D341Med (cell line): ENCODE measurements around the gene MAGI1.

Experiments used
- DNase-seq: peaks from one replicate; pipeline ENCODE4 v3.0.0; 2012; ENCODE audit warnings: low spot score

MAGI1 gene

DNA sequence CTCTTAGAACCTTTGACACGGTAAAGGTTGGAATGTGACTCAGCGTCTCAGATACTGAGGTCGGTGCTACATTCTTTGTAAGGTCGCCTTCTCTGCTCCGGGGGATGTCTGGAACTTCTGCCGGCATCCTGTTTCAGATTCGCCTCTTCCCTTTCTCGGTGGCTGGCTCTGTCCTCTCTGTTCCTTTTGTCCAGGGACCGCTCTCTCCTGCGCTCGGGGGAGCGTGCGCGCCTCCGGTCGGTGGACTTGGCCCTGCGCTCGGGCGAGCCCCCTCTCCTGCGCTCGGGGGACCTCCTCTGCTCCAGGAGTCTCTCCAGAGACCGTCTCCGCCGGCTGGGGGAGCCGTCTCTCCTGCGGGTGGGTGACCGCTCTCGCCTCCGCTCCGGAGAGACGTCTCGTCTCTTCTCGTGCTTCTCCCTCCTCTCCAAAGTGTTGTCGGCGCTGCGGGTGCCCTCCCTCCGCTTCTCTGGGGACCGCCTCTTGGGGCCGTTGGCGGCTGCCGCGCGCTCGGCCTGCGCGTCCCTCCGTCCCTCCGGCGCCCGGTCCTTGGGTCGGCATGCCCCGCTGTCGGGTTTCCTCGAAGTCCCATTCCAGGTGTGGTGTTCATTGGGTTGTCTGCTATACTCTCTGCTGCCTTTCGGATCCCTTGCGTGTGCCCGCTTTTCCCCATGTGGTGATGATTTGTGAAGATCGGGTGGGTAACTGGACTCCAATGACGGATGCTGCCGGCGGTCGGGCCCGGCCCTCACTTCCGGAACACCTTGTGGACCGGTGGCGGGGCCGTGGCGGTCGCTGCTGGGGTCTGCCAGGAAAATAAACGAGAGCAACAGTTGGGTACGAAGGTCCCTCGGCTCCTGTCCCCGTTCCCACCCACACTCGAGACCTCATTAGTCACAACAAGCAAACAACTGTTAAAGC lies 682.1 kb downstream of the MAGI1 start:
- peak; percentile 20 for DNase-seq

- no peak for DNase-seq
Measured at GRCh38 chr3:65354880-65355279, 683.8 kb downstream of the MAGI1 start.

DNA sequence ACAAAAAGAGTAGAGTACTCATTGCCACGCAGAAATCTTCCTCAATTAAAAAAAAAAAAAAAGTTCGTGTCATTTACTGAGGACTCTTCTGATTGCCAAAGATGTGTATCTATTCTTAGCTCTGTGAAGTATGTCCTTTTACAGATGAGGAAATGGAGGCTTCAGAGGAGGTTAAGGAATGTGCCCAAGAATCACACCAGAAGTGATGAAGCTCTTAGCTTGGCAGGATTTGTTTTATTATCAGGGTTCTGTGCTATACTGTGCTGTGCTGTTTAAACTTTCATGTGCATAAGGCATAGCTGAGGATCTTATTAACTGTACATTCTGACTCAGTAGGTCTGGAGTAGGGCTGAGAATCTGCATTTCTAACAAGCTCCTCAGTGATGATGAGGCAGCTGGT lies 685.8 kb downstream of the MAGI1 start:
- DNase-seq = no peak

GRCh38 chr3:65351753-65352152 lies 687.0 kb downstream of the MAGI1 start:
- no peak for DNase-seq

GRCh38 chr3:65350801-65351476 lies 687.8 kb downstream of the MAGI1 start:
- no peak for DNase-seq

DNA sequence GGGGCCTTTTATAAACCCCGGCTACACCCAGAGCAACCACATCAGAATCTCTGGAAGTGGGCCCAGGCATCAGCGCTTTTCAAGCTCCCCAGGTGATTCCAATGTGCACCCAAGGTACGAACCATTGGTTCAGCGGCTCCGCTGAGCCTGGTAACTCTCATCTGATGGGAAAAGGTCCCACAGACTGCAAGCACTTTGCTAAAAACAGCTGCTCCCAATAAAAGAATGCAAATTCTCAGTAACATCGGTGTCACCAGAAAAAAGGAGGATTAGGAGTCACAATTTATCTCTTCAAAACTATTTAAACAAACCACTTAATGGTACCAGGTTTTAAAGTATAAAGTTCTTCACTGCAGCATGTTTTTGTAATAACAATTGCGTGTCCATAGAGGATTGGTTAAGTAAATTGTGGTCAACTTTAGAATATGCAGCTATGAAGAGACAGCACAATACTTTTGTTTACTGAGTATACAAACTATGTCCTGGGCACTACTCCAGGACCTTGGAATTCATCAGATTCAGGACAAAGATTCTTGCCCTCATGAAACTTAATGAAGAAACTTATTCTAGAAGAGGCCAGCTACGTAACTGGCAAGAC lies 690.2 kb downstream of the MAGI1 start:
- no peak for DNase-seq

- no peak for DNase-seq
Measured at GRCh38 chr3:65347166-65347565, 691.6 kb downstream of the MAGI1 start.

- no peak for DNase-seq
Measured at GRCh38 chr3:65344846-65345245, 693.9 kb downstream of the MAGI1 start.

- DNase-seq = no peak
Measured at GRCh38 chr3:65344444-65344843, 694.3 kb downstream of the MAGI1 start.

DNA sequence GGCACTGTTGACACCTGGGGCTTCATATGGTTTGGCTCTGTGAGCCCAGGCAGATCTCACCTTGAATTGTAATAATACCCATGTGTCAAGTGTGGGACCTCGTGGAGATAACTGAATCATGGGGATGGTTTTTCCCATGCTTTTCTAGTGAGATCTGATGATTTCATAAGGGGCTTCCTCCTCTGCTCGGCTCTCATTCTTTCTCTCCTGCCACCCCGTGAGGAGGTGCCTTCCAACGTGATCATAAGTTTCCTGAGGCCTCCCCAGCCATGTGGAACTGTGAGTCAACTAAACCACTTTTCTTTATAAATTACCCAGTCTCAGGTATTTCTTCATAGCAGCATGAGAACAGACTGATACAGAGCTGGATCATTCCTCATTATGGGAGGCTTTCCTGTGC lies 695.0 kb downstream of the MAGI1 start:
- DNase-seq = no peak

DNA sequence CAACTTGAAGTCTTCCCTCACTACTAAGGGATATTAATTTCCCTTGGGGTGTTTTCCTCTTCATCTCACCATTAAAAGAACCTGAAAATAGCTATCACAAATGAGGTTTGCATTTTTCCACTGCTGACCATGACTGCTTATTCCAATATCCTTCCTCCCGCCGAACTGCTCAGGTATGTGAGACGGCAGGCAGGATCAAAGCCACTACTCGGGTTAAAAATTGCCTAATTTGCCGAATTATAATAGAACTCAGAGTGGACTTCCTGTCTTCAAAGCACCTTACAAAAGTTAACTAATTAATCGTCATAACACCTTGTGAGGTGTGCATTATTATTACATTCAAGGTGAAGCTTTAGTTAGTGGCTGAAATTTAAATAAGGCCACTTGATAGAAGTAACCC lies 695.7 kb downstream of the MAGI1 start:
- DNase-seq = no peak

DNA sequence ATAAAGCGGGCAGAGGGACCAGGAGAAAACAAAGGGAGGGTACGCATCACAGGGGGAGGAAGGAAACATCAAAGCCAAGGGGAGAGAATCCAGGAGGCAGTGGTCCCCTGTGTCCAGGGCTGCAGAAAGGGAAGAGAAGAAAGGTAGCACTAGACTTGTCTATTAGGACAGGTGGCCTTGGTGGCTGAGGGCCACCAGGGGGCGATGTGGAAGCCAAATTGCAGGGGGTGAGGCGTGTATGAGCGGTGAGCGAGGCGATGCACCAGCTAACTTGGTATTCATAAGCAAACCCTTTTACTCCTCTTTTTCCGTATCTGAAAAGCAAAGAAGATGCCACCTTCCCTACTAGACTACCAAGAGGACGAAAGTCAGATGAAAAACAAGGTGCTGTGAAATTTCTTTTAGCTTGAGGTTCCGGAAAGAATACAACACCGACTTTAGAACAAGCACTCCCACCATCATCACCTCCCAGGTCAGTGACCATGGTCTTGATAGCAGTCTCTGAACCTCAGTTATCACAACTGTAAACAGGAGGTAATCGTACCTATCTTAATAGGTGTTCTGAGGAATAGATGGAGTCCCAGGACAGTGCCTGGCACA lies 696.5 kb downstream of the MAGI1 start:
- DNase-seq = peak; percentile 81

DNA sequence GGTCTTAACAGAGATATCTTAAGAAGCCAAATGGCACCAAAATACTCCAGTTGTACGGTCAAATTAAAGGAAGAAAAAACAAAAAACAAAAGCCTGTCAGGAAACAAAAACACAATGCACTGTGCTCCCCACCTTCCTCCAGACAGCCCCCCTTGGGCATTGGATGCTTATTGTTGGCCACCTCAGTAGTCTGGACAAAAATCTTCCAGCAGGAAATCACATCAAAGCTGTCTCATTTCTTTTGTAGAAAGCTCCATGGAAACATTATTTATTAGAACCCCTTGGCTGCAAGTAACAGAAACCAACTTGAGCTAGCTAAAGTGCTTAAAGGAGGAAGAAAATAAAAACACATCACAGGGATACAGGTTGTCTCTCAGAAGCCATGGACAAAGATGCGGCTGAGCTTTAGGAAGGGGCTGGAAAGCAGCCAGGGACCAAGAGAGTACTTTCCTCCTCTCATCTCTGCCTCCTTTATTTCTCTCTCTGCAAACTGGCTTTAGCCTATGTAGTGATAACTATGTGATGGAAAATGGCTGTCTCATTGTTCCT lies 699.5 kb downstream of the MAGI1 start:
- DNase-seq = no peak

DNA sequence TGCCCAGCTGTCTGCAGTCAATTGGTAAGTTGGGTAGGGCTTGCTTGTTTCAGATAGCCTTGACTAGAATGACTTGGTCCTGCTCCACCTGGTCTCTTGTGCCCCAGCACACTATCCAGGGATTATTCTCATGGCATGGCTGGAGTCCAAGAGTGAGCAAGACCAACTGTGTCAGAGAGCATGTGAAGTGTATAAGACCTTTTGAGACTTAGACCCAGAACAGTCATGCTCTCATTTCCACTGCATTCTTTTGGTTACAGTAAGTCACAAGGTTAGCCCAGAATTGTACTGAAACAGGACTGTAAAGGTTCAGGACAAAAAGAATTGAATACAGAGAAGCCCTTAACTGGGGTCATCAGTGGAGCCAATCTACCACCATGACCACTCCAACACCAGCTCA lies 700.1 kb downstream of the MAGI1 start:
- DNase-seq = no peak

- DNase-seq = no peak
Measured at GRCh38 chr3:65335587-65335986, 703.1 kb downstream of the MAGI1 start.

DNA sequence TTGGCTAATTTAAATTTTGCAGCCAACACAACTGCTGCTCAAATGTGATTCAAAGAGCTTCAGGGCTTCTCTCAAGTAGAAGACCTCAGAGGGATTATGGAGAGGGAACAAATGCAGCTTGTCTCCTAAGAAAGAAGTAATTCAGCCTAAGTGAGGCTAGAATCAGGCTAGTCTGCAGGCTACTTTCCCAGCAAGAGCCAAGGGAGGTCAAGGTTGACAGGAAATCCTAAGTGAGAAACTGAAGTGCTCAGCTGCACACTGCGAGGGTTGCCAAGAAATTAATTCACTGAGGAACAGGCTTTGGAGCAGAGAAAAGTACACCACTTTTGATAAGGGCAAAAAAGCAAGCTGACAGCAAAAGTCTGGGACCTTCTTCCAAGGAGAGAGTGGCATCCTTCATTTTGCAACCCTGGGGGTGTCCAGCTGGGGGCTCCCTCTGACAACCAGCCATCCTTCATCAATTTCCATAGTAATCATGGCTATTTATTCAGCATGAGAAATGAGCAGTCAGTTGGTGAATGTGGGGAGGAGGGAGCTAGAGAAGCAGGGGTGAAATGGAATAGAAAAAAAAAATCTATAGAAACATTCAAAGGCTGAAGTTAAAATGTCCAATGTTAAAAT lies 704.6 kb downstream of the MAGI1 start:
- peak; percentile 27 for DNase-seq

GRCh38 chr3:65331730-65332129 lies 707.0 kb downstream of the MAGI1 start:
- no peak for DNase-seq

GRCh38 chr3:65330072-65330471 lies 708.6 kb downstream of the MAGI1 start:
- DNase-seq = no peak

GRCh38 chr3:65328148-65328547 lies 710.6 kb downstream of the MAGI1 start:
- DNase-seq = no peak

- DNase-seq = no peak
Measured at GRCh38 chr3:65326574-65326973, 712.1 kb downstream of the MAGI1 start.

- no peak for DNase-seq
Measured at GRCh38 chr3:65322910-65323309, 715.8 kb downstream of the MAGI1 start.

DNA sequence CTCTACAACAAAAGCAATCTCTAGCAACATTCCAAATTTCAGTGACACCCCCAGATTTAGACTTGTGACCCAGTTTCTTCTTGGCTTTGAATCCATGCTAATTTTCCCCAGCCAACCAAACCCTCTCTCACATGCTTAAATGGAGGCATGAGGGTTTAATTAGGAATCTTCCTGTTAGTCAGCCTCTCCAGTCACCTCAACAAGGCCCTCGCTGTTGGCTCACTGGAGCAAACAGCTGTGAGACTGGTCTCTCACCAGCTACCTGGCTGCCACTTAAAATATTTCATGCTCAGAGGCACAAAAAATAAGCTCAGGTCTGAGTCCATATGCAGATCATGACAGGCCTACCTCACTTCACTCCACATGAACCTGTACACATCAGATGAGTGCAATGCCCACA lies 720.5 kb downstream of the MAGI1 start:
- no peak for DNase-seq
